ENCODE data around the gene EYS. TPM values are rescaled to one million over a fixed set of nuclear protein-coding genes. Genes with fewer than 3 reads are reported as not detected.

Gene EYS
- total RNA-seq, 6 experiments from 2014 or later: 0.54 to 2.3 (median 0.74) TPM; not detected in 1

- no peak overlapping the region for H3K4me3 ChIP-seq
- no peaks in the 10 kb centered on the region for H3K4me1 ChIP-seq
- DNase-seq: no peak
- H3K36me3 ChIP-seq: no peaks in the 10 kb centered on the region
- no peak for TF ChIP-seq POLR2A (IDR thresholded peaks at IDR 0.05)
- no peak for TF ChIP-seq CTCF (IDR thresholded peaks at IDR 0.05)
- no peaks in the 10 kb centered on the region for H3K27me3 ChIP-seq
- 44% methylated on average over 2 of the region's 2 CpGs for WGBS (ENCODE audit: insufficient coverage, low coverage, low lambda C conversion rate, missing lambda C conversion rate)
- intact Hi-C loops (cut with DNase I): no loop called here
- H3K27ac ChIP-seq: no peak overlapping the region
- no peaks in the 10 kb centered on the region for H3K9me3 ChIP-seq
- ATAC-seq: no peak
Measured at GRCh38 chr6:64703922-64704321, 1003.1 kb downstream of the EYS start.

- TF ChIP-seq CTCF (IDR thresholded peaks at IDR 0.05) (no peak), POLR2A (IDR thresholded peaks at IDR 0.05) (no peak)
- H3K4me1 ChIP-seq: peaks cover 0 to 2% (median 0%) of the 10 kb centered on the region in 4 donors
- intact Hi-C loops (cut with DNase I): no loop called here
- no peak overlapping the region for H3K4me3 ChIP-seq
- DNase-seq (no peak), ATAC-seq (no peak)
- H3K36me3 ChIP-seq: no peaks in the 10 kb centered on the region
- no peak overlapping the region for H3K27ac ChIP-seq
- H3K27me3 ChIP-seq: no peaks in the 10 kb centered on the region
- WGBS (ENCODE audit: insufficient coverage, low coverage, low lambda C conversion rate, missing lambda C conversion rate): 73% methylated on average over 1 of the region's 1 CpG
- peaks cover 0 to 5% (median 0%) of the 10 kb centered on the region in 4 donors for H3K9me3 ChIP-seq
Measured at GRCh38 chr6:64696053-64696452, 1011.0 kb downstream of the EYS start.

- no peak overlapping the region for H3K4me3 ChIP-seq
- peaks cover 0 to 5% (median 0%) of the 10 kb centered on the region in 4 donors for H3K9me3 ChIP-seq
- TF ChIP-seq CTCF (IDR thresholded peaks at IDR 0.05) (no peak), POLR2A (IDR thresholded peaks at IDR 0.05) (no peak)
- ATAC-seq (no peak), DNase-seq (no peak)
- no peaks in the 10 kb centered on the region for H3K36me3 ChIP-seq
- H3K27ac ChIP-seq: no peak overlapping the region
- H3K4me1 ChIP-seq: peaks cover 0 to 2% (median 0%) of the 10 kb centered on the region in 4 donors
- no peaks in the 10 kb centered on the region for H3K27me3 ChIP-seq
- 40% methylated on average over 1 of the region's 3 CpGs for WGBS (ENCODE audit: insufficient coverage, low coverage, low lambda C conversion rate, missing lambda C conversion rate)
- intact Hi-C loops (cut with DNase I): no loop called here
Measured at GRCh38 chr6:64694356-64694755, 1012.7 kb downstream of the EYS start.

GRCh38 chr6:64691064-64691463 lies 1016.0 kb downstream of the EYS start:
- WGBS (ENCODE audit: insufficient coverage, low coverage, low lambda C conversion rate, missing lambda C conversion rate): 44% methylated on average over 3 of the region's 3 CpGs

GRCh38 chr6:64685401-64685800 lies 1021.6 kb downstream of the EYS start:
- no peaks in the 10 kb centered on the region for H3K9me3 ChIP-seq
- no peak for DNase-seq
- H3K36me3 ChIP-seq: no peaks in the 10 kb centered on the region
- 38% methylated on average over 2 of the region's 2 CpGs for WGBS (ENCODE audit: insufficient coverage, low coverage, low lambda C conversion rate, missing lambda C conversion rate)
- H3K4me3 ChIP-seq: no peak overlapping the region
- no peak for TF ChIP-seq POLR2A (IDR thresholded peaks at IDR 0.05)
- no peak for TF ChIP-seq CTCF (IDR thresholded peaks at IDR 0.05)
- H3K27me3 ChIP-seq: no peaks in the 10 kb centered on the region
- H3K27ac ChIP-seq: no peak overlapping the region
- no peaks in the 10 kb centered on the region for H3K4me1 ChIP-seq
- intact Hi-C loops (cut with DNase I): no loop called here
- no peak for ATAC-seq

More at GRCh38 chr6:64691064-64691463, 1016.0 kb downstream of the EYS start:
- ATAC-seq: no peak
- H3K4me3 ChIP-seq: no peak overlapping the region
- H3K27me3 ChIP-seq: no peaks in the 10 kb centered on the region
- peaks cover 0 to 2% (median 0%) of the 10 kb centered on the region in 4 donors for H3K9me3 ChIP-seq
- H3K4me1 ChIP-seq: peaks cover 0 to 2% (median 0%) of the 10 kb centered on the region in 4 donors
- no peak for DNase-seq
- TF ChIP-seq POLR2A (IDR thresholded peaks at IDR 0.05): no peak
- H3K27ac ChIP-seq: no peak overlapping the region
- no peaks in the 10 kb centered on the region for H3K36me3 ChIP-seq
- intact Hi-C loops (cut with DNase I): no loop called here
